GM12872 (cell line): ENCODE results near the gene FAM161B.

ENCODE experiments used
- CTCF ChIP-seq: IDR thresholded peaks from 3 replicates; pipeline ENCODE4 v1.5.1; 2011; ENCODE audit warnings: low read depth, mild to moderate bottlenecking, low read length, moderate library complexity; ENCODE audit not compliant: insufficient read depth

Gene FAM161B

GRCh38 chr14:73886449-73887317 is 63.2 kb downstream of the FAM161B start, which contains the start of gene ZNF410:
Gene ZNF410, plus strand, starts transcription at chr14:73886859. Its CDS starts 5,317 bp downstream, at chr14:73892176.
- no peak for TF ChIP-seq CTCF

GRCh38 chr14:73884438-73885190 is 65.3 kb downstream of the FAM161B start:
- TF ChIP-seq CTCF = no peak
